Smooth muscle cell of the brain vasculature (primary cell): ENCODE data around the gene PPP6R3.
"Not testable (repeated sequence)": the region's sequence is repeated elsewhere in the genome, so short reads cannot be mapped to it uniquely, and the experiment has no call there.

Experiments used
- DNase-seq: peaks from one replicate; pipeline ENCODE4 v3.0.0-alpha.2; 2012; ENCODE audit warnings: low read depth, low spot score

The PPP6R3 gene

DNA sequence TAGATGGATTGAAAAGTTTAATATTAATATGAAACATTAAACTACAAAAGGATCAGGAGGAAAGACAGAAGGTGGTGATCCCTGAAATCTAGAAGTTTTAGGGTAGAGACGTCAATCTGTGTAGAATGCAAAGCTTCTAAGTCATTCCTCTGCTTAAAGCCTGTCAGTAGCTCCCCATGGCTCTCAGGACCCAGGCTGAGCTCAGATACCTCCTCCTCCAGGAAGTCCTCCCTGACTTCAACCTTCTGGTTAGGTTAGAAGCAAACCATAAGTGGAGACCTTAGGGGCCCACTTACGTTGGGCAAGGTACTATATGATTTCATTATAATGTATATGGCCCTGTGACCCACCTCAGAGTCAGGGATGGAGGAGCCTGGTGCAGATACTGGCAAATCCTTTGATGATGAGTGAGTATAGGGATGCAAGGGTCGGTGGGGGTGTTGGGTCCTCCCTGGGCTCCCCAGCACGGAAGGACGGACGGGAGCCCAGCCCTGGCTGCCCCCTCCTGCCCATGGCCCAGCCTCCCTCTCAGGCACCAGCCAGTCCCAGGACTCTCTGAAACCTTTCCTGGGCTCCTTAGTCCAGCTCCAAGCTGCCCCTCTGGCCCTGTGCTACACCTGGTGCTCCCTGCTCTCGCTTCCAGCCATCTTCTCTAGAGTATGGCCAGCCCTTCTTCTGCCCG is 3.2 kb upstream of the PPP6R3 start:
- DNase-seq, result no peak

DNA sequence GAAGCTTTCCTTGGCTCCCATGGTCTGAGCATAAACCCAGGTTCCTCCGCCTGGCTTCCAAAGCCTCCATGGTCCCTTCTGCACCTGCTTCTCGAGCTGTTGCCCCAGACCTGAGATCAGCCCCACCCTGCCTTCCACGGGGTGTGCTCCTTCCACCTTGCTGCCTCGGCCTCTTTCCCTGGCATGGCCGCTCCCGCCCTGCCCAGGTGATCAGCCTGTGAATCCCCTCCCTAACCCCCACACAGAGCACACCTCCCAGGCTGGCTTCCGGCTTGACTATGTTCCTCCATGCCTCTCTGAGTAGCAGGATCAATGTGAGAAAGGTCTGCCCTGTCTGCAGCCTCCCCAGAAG is 2.7 kb upstream of the PPP6R3 start:
- DNase-seq, result no peak

DNA sequence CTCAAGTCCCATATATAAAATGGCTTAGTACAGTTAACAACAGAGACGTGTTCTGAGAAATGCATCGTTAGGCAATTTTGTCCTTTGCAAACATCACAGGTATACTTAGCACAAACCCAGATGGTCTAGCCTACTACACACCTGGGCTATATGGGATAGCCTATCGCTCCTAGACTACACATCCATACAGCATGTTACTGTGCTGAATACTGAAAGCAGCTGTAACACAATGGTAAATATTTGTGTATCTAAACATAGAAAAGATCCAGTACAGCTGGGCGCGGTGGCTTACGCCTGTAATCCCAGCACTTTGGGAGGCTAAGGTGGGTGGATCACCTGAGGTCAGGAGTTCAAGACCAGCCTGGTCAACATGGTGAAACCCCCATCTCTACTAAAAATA is 2.2 kb upstream of the PPP6R3 start:
- DNase-seq, result not testable (repeated sequence)

DNA sequence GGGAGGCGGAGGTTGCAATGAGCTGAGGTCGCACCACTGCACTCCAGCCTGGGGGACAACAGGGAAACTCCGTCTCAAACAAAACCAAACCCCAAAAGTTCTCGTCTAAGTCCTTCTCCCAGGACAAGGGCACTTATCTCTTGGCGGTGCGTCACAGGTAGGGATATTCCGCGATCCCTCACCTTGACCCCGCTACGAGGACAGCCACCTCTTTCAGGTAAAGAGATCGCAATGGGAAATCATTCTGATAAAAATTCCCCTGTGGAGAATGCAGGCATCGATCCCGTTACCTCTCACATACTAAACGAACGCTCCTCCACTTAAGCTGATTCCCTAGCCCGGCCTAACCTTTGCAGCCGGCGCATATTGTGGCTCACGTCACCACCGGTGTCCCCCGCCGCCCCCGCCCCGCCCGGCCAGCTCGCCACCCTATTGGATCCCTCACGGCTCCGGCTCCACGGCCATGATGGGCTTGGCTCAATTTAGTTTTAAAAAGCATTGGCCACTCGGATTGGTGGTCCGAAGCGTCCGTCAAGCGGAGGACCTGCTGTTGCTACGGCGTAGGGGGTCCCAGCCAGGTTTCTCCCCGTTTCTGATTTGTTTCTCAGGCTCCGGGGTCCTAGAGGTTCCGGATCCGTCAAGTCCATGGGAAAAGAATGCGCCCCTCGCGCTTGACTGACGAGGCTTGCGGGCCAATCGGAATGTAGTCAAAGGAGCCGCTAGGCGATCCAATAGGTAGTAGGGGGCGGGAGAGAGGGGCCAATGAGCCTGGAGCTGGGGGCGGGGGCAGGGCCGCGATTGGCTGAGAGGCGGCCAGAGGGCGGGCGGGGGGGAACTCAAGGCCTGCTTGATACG is 439 bp upstream of the PPP6R3 start:
- peak; percentile 99 for DNase-seq

DNA sequence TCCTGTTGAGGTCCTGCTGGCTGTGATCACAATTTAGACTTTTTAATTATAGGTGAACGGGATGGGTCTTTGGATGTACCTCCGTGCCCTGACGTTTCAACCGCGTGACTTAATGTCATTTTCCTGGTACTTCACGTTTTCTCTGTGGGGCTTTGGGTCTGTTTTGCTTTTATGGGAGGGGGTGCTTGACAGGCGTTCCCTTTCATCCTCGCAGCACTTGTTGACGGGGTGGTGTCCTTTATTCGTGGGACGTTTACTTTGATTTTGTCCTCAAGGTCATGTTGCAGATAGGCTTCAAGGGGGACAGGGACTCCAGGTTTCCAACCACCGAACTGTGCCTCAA is 994 bp downstream of the PPP6R3 start:
- DNase-seq, result no peak

DNA sequence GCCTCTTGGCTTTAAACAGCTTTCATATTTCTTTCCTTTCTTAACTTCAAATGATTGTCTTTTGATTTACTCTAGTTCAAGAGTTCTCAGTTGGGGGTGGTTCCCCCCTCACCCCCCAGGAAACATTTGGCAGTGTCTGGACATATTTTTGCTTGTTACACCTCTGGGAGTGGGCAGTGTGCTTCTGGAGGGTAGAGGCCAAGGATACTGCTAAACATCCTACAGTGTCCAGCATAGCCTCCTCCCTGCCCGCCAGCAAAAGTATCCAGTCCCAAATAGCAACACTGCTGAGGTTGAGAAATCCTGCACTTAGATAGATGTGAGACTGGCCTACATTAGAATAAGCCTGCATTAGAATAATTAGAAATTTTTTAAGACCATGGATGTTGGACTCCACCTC is 3.2 kb downstream of the PPP6R3 start:
- DNase-seq, result no peak

DNA sequence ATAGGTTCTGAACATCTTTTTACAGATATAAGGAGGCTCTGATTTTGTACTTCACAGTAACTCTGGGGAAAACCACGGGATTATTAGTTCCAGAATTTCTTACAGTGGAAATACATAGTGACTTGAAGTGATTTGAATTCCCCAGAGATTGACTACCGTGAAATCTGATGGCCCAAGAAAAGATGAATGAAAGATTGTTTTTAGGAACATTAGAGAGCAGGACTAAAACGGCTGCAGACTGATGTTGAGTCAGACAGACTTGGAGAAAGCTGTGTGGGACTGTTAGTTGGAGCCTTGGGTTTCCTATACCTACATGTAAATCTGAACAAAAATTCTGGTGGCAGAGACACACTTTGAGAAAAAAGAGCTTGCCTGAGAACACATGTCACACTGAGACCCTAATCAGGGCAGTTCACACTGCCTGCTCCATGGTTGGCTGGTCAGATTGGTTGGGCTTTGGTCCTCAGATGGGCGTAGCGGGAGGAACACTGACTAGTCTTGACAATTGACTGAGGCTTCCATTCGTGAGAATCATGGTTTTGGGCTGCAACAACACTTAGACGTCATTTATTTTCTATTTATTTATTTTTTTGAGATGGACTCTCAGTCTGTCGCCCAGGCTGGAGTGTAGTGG is 6.8 kb downstream of the PPP6R3 start:
- DNase-seq, result no peak

DNA sequence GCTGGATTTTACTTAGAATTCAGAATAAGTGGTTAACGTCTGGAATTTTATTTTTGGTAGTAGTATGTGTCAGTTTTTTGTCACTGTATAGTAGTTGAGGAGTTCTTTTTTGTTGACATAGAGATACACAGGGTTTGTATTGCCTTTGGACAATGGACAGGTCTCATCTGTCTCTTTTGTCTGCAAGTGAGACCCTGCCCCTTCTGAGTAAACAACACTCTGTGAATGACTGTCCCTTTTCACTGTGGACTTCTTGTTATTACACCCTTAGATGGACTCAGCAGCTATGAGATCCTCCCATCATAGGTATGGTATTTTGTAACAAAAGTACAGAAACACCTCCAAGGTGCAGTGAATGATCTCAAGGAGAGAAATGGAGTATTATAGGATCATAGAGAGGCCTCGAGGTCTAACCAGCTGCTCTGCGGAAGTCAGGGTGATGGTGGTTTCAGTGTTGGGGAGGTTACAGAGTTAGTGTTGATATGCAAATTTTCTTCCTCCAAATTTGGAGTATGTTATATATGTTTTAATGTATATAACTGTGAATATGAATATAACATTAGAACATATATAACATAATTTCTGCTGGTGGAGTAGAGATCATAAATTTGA is 7.8 kb downstream of the PPP6R3 start:
- DNase-seq, result no peak

DNA sequence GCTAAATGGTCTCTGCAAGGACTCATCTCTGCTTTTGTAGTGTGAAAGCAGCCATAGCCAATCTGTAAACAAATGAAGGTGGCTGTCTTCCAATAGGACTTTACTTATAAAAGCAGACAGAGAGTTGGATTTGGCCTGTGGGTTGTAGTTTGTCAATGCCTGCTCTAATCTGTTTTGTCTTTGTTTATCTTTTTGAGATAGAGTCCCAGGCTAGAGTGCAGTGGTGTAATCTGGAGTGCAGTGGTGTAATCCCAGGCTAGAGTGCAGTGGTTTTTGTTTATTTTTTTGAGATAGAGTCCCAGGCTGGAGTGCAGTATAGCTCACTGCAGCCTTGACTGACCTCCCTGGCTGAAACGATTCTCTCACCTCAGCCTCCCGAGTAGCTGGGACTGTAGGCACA is 8.6 kb downstream of the PPP6R3 start:
- DNase-seq, result no peak

DNA sequence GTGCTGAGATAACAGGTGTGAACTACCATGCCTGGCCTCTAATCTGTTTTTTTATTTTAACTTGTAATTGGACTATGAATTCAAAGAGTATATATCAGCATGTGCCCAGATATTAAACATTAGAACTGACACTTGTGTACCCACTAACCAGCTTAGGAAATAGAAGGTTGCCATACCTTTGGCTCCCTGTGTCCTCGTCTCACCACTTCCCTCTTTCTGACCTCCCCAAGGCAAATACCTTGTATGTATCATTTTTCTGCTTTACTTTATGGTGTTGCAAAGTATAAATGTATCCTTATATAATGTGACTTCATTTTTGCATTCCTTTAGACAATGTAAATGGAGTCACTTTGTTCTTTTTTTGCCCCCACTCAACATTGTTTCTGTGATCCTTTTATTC is 9.1 kb downstream of the PPP6R3 start:
- DNase-seq, result no peak

DNA sequence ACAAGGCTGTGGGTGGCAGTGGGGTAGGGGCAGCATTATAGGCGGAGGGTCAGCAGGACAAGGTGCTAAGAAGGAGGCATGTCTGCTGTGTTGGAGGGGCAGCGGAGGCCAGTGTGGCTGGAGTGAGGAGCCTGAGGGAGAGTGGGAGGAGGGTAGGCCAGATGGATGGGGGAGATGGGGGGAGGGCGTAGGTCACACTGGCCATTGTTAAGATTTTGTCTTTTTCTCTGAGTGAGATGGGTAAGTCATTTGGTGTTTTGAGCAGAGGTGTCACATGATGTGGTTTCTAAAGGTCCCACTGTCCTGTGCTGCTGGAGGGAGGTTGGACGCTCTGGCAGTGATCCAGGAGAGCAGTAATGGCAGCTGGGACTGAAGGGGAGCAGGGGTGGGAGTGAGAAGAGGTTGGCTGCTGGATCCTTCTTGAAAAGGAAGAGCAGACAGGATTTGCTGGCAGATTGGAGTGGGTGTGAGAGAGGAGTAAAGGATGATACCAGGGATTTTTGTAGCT is 9.8 kb downstream of the PPP6R3 start:
- DNase-seq, result no peak

DNA sequence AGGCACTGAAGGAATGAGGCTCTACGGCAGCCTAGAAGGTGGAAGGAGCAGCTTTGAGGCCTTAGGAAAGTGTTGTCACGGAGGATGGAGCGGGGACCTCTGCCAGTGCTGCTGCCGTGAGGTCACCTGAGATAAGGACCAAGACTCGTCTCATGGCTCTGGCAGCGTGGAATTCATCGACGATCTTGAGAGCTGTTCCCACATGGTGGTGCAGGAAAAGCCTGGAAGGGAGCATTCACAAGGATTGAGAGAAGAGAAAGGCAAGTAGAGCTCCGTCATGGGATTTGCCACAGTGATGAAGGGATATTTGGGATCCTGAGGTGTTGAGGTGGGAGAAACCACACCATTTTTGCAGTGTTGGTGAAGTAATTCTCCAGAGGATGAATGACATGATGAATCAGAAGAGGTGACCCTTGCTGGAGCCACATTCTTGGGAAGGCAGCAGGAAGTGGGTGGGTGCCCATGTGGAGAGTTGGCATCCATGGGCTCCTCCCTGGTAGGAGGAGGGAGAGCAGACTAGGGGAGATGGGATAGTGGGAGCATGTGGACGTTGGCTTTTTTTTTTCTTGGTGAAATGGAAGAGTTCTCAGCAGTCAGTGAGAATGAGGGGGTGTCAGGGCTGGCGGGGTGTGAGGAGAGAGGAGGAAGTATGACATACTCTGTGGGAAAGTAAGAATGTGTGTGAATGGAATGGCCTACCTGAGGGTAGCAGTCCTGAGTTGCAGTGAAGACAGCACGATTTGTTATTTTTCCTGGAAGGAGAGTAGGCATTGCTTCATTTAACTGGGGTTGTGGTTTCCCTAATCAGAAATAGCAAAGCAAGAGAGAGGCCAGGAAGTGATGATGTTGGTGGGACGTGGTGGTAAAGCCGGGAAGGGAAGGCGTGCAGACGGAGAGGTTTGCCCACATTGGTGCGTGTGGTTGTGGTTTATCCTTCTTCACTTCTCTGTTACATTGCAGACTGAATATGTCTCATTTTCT is 11.1 kb downstream of the PPP6R3 start:
- no peak for DNase-seq

DNA sequence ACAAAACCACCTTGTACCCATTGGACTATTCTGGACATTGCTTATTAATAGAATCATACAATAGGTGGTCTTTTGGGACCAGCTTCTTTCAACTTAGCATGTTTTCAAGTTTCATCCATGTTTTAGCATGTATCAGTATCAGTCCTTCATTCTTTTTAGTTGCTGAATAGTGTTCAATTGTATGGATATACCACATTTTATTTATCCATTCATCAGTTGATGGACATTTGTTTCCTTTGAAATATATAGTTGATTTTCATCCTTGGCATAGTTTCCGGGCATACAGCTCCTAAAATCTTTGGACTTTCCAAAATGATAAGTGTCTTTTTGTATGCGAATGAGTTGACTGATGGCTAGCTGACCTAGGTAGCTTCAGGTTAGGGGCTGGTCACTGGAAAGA is 12.2 kb downstream of the PPP6R3 start:
- DNase-seq, result no peak

DNA sequence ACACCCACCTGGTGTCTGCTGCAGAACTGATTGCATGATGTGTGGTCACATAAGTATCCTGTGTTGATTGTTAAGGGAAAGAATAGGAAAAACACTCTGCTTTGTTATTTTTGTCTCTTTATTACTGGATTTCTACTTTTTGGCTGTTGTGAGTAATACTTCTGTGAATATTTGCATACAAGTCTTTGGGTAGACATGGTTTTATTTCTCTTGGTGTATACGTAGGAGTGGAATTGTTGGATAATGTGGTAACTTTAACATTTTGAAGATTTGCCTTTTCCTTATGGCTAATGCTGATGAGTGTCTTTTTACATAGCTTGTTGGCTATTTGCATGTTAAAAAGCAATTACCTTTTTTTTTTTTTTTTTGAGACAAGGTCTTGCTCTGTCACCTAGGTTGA is 13.1 kb downstream of the PPP6R3 start:
- no peak for DNase-seq

DNA sequence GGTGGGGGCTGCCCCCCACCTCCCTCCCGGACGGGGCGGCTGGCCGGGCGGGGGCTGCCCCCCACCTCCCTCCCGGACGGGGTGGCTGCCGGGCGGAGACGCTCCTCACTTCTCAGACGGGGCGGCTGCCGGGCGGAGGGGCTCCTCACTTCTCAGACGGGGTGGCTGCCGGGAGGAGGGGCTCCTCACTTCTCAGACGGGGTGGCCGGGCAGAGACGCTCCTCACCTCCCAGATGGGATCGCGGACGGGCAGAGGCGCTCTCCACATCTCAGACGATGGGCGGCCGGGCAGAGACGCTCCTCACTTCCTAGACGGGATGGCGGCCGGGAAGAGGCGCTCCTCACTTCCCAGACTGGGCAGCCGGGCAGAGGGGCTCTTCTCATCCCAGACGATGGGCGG is 15.1 kb downstream of the PPP6R3 start:
- DNase-seq, result not testable (repeated sequence)

DNA sequence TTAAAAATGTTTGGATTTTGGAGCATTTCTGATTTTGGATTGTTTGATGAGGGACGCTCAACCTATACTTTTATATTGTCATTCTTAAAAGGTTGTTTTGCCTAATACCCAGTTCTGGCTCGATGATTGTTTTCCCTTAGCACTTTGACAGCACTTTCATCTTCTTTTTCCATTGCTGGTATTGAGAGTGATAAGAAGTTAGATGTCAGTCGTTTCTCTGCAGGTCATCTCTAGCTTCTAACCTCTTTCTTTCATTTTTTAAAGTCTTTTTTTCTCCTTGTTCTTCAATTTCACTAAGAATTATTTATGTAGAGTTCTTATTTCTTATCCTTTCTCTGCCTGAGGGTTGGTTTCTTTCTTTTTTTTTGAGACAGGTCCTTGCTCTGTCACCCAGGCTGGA is 18.8 kb downstream of the PPP6R3 start:
- no peak for DNase-seq

DNA sequence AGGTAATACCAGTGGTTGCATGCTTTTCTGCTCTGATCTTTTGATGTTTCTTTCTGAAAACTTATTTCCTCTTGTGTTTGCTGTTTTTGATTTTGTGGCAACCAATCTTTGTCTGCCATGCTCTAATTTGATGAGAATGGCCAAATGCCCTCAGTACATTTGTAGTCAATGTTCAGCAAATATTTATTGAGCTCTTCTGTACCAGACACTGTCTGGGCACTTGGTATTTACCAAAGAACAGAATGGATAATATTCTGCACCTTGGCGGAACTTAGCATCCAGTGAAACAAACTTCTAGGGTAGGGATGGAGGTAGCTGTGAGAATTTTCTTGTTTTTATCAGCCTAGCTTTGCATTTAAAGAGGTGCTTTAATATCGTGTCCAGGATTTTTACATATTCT is 19.6 kb downstream of the PPP6R3 start:
- no peak for DNase-seq

DNA sequence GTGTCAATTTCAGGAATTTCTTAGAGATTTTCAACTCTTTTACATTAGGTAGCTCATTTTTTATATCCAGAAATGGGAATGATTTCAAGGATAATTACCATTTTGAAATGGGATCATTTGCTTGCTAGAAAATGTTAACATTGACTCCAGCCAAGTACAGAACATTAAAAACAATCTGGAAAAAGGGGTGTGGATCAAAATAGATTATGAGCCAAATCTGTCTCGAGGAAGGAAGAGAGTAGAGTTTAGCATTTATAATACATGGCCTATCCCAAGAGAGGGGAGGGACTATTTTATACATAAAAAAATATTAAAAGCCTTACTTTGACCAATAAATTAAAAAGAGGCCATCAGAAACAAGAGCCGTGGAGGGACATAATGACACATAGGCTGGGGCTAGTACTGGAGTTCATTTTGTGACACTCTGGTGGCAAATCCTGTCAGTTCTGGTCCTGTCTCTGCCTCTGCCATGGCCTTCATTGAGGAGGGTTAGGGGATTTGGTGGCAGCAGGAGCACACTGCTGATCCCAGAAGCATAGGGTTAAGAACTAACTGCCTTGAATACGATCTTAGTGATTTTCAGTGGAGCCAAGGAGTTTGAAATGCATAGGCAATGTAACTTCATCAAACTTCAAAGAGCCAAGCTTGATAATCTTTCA is 20.4 kb downstream of the PPP6R3 start:
- DNase-seq, result no peak

DNA sequence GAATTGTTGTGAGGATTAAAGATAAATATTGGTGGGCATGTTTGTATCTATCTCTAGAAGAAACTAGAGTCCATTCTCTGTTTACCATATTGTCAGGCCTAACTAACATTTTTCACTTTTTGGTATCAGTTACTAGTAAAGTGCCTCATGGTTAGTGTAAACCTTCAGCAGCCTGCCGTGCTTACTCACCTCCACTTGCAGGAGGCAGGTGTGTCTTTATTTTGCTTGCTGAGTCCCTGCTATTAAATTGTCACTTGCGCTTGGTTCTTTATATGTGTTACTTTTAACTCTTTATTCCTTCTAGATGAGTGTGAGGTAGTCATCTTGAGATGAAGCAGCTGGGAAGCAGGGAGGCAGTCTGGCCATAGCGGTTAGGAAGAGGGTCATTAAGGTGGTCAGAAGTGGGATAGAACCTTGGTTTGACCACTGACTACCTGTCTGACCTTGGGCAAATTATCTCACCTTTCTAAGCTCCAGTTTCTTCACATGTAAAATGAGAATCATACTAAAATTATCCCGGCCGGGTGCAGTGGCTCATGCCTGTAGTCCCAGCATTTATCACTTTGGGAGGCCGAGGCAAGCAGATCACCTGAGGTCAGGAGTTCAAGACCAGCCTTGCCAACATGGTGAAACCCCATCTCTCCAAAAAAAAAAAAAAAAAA is 21.2 kb downstream of the PPP6R3 start:
- DNase-seq, result no peak

DNA sequence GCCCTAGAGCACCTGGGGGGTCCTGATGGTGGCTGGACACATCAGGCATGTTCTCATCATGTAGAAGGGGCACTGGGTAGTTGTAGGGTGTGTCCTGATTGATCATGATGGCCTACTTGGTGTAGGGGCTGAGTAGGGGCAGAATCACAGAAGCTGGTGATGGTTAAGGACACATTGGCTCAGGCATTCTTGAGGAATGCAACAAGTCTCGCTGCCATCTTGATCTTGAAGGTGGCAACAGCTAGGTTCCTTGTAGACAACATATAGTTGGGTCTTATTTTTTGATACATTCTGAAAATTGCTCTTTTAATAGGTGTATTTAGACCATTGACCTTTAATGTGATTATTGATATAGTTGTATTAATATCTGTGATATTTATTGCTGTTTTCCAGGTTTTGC is 28.1 kb downstream of the PPP6R3 start:
- no peak for DNase-seq
